ENCODE results near the gene CDKL5. TPM values are rescaled to one million over a fixed set of nuclear protein-coding genes. Genes with fewer than 3 reads are reported as not detected.

CDKL5 gene
- polyA plus RNA-seq, 1 experiment = 13.3 TPM

- no peaks in the 10 kb centered on the region for H3K9me3 ChIP-seq (ENCODE audit: control insufficient read depth, insufficient read depth, low read length)
- ChIA-PET CTCF (no interaction called here), POLR2A (no interaction called here)
- DNase-seq (ENCODE audit: low read depth, low spot score) = no peak
- no peak for TF ChIP-seq CTCF (IDR thresholded peaks at IDR 0.05; ENCODE audit: low read depth, low read length)
- no peak overlapping the region for H3K27ac ChIP-seq (ENCODE audit: low read depth, low read length)
- H3K27me3 ChIP-seq (ENCODE audit: control insufficient read depth, insufficient read depth, low read length) = no peaks in the 10 kb centered on the region
- H3K4me3 ChIP-seq (ENCODE audit: low read depth, low read length) = no peak overlapping the region
Measured at GRCh38 chrX:18455384-18455783, 30.0 kb downstream of the CDKL5 start.

GRCh38 chrX:18457000-18457399 is 31.6 kb downstream of the CDKL5 start:
- CTCF ChIA-PET = interaction anchor here (0.7 kb wide), 1 partner anchor 219 kb away, joined by 14 read pairs; no protein-coding TSS in a partner anchor

GRCh38 chrX:18461431-18461830 is 36.0 kb downstream of the CDKL5 start:
- no peaks in the 10 kb centered on the region for H3K27me3 ChIP-seq (ENCODE audit: control insufficient read depth, insufficient read depth, low read length)
- no peak overlapping the region for H3K27ac ChIP-seq (ENCODE audit: low read depth, low read length)
- ChIA-PET CTCF (interaction anchor here (0.5 kb wide), 1 partner anchor 1525 kb away, joined by 3 read pairs; no protein-coding TSS in a partner anchor), POLR2A (no interaction called here)
- no peak overlapping the region for H3K4me3 ChIP-seq (ENCODE audit: low read depth, low read length)
- no peaks in the 10 kb centered on the region for H3K9me3 ChIP-seq (ENCODE audit: control insufficient read depth, insufficient read depth, low read length)
- DNase-seq (ENCODE audit: low read depth, low spot score) = no peak
- TF ChIP-seq CTCF (IDR thresholded peaks at IDR 0.05; ENCODE audit: low read depth, low read length) = no peak

More at GRCh38 chrX:18457000-18457399, 31.6 kb downstream of the CDKL5 start:
- no peak overlapping the region for H3K4me3 ChIP-seq (ENCODE audit: low read depth, low read length)
- no peaks in the 10 kb centered on the region for H3K27me3 ChIP-seq (ENCODE audit: control insufficient read depth, insufficient read depth, low read length)
- H3K27ac ChIP-seq (ENCODE audit: low read depth, low read length) = no peak overlapping the region
- no peak for DNase-seq (ENCODE audit: low read depth, low spot score)
- TF ChIP-seq CTCF (IDR thresholded peaks at IDR 0.05; ENCODE audit: low read depth, low read length) = no peak
- H3K9me3 ChIP-seq (ENCODE audit: control insufficient read depth, insufficient read depth, low read length) = no peaks in the 10 kb centered on the region
- POLR2A ChIA-PET = no interaction called here

GRCh38 chrX:18464499-18464898 is 39.1 kb downstream of the CDKL5 start:
- no peaks in the 10 kb centered on the region for H3K9me3 ChIP-seq (ENCODE audit: control insufficient read depth, insufficient read depth, low read length)
- TF ChIP-seq CTCF (IDR thresholded peaks at IDR 0.05; ENCODE audit: low read depth, low read length) = no peak
- POLR2A ChIA-PET = no interaction called here
- no peak overlapping the region for H3K27ac ChIP-seq (ENCODE audit: low read depth, low read length)
- H3K4me3 ChIP-seq (ENCODE audit: low read depth, low read length) = no peak overlapping the region
- H3K27me3 ChIP-seq (ENCODE audit: control insufficient read depth, insufficient read depth, low read length) = no peaks in the 10 kb centered on the region
- no peak for DNase-seq (ENCODE audit: low read depth, low spot score)
- CTCF ChIA-PET = no interaction called here

GRCh38 chrX:18465051-18465450 is 39.6 kb downstream of the CDKL5 start:
- Histone ChIP-seq H3K9me3 (ENCODE audit: control insufficient read depth, insufficient read depth, low read length) (no peaks in the 10 kb centered on the region), H3K27ac (ENCODE audit: low read depth, low read length) (no peak overlapping the region), H3K27me3 (ENCODE audit: control insufficient read depth, insufficient read depth, low read length) (no peaks in the 10 kb centered on the region), H3K4me3 (ENCODE audit: low read depth, low read length) (no peak overlapping the region)
- TF ChIP-seq CTCF (IDR thresholded peaks at IDR 0.05; ENCODE audit: low read depth, low read length) = no peak
- DNase-seq (ENCODE audit: low read depth, low spot score) = no peak
- POLR2A ChIA-PET = no interaction called here
- CTCF ChIA-PET = no interaction called here

All from AG04450 (cell line).